AG04450 (cell line): Measurements from ENCODE around the gene SHROOM2. TPM values are rescaled to one million over a fixed set of nuclear protein-coding genes. Genes with fewer than 3 reads are reported as not detected.

ENCODE experiments used
- CTCF ChIA-PET: fragments of 300-600, 350-600 bp; formaldehyde crosslinking; extraction: SDS; loops from one replicate; lab custom pipeline; 2022; ENCODE audit warnings: antibody characterized with exemption, inconsistent platforms; lab: Charles Lee
- POLR2A ChIA-PET: fragments of 350-600 bp; formaldehyde crosslinking; extraction: SDS; loops from one replicate; lab custom pipeline; 2021; ENCODE audit warnings: antibody characterized with exemption, inconsistent platforms; lab: Yijun Ruan, JAX
- DNase-seq: peaks from one replicate; pipeline ENCODE4 v3.0.0-alpha.2; 2011; ENCODE audit warnings: low read depth, low spot score
- H3K27ac ChIP-seq: one replicate; pipeline ENCODE4 v1.5.1; 2012; ENCODE audit warnings: low read depth, low read length, control low read depth
- H3K27me3 ChIP-seq: one replicate; pipeline ENCODE4 v1.6.0; 2012; ENCODE audit warnings: low read length; ENCODE audit not compliant: control insufficient read depth, insufficient read depth
- H3K4me3 ChIP-seq: 2 replicates; pipeline ENCODE4 v1.5.1; 2011; ENCODE audit warnings: mild to moderate bottlenecking, low read depth, low read length, control low read depth
- H3K9me3 ChIP-seq: 2 replicates; pipeline ENCODE4 v1.5.1; 2012; ENCODE audit warnings: low read length; ENCODE audit not compliant: control insufficient read depth, insufficient read depth
- polyA plus RNA-seq: library from polyadenylated mRNA; depleted of rRNA; stranded (reverse); fragments of >200 nt; gene quantifications from 2 replicates; pipeline ENCODE4 v1.2.3, GENCODE V29; 2011
- TF ChIP-seq, protein P1 (sequence below): IDR thresholded peaks from 2 replicates; pipeline ENCODE4 v1.5.1; 2011; ENCODE audit warnings: low read depth, low read length, control low read depth, inconsistent platforms

SHROOM2 gene
- polyA plus RNA-seq, 1 experiment = 9.9 TPM

DNA sequence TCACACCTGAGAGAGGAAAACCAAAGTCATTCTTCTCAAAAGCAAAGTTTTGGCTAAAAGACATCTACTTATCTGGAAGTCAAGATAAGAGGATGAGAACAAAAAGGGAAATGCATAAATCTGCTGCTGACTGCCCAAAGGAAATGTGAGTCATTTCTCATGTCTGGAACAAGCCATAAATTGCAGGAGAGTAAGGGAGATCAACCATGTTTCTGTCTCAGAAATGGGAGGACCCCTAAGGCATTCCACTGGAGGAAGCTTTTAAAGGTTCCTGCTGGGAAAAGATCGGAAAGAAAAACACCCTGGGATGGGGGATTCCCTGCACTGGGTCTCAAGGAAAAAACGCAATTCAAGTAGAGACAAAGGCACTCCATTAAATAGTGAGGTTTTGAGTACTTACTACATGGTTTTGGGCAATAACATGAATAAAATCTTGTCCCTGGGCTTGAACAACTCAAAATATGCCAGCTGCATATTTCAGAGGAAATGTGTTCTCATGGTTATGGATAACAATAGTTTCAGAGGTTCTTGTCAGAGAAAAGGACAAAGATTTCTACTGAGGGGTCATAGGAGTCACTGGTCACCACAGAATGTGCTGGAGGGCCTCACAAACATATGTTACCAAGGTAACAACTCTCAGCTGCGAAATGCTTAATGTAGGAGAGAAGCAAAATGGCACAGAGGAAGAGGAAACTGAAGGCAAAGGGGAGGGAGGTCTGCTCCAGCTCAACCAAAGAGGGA lies 39.9 kb upstream of the SHROOM2 start:
- H3K27ac ChIP-seq = no peak overlapping the region
- CTCF ChIA-PET = no interaction called here
- H3K4me3 ChIP-seq = no peak overlapping the region

GRCh38 chrX:9747644-9748043 lies 38.6 kb upstream of the SHROOM2 start:
- CTCF ChIA-PET = no interaction called here
- H3K27ac ChIP-seq = no peak overlapping the region
- no peaks in the 10 kb centered on the region for H3K27me3 ChIP-seq
- no peaks in the 10 kb centered on the region; the same call in 1 of the 2 replicates for H3K9me3 ChIP-seq
- POLR2A ChIA-PET = no interaction called here
- TF ChIP-seq, protein P1, sequence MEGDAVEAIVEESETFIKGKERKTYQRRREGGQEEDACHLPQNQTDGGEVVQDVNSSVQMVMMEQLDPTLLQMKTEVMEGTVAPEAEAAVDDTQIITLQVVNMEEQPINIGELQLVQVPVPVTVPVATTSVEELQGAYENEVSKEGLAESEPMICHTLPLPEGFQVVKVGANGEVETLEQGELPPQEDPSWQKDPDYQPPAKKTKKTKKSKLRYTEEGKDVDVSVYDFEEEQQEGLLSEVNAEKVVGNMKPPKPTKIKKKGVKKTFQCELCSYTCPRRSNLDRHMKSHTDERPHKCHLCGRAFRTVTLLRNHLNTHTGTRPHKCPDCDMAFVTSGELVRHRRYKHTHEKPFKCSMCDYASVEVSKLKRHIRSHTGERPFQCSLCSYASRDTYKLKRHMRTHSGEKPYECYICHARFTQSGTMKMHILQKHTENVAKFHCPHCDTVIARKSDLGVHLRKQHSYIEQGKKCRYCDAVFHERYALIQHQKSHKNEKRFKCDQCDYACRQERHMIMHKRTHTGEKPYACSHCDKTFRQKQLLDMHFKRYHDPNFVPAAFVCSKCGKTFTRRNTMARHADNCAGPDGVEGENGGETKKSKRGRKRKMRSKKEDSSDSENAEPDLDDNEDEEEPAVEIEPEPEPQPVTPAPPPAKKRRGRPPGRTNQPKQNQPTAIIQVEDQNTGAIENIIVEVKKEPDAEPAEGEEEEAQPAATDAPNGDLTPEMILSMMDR = no peak
- no peak for DNase-seq
- H3K4me3 ChIP-seq = no peak overlapping the region

More for the DNA sequence above, 39.9 kb upstream of the SHROOM2 start:
- POLR2A ChIA-PET = no interaction called here
- TF ChIP-seq, protein P1 = no peak
- DNase-seq = no peak
- Histone ChIP-seq H3K27me3 (no peaks in the 10 kb centered on the region), H3K9me3 (no peaks in the 10 kb centered on the region; the same call in 1 of the 2 replicates)

DNA sequence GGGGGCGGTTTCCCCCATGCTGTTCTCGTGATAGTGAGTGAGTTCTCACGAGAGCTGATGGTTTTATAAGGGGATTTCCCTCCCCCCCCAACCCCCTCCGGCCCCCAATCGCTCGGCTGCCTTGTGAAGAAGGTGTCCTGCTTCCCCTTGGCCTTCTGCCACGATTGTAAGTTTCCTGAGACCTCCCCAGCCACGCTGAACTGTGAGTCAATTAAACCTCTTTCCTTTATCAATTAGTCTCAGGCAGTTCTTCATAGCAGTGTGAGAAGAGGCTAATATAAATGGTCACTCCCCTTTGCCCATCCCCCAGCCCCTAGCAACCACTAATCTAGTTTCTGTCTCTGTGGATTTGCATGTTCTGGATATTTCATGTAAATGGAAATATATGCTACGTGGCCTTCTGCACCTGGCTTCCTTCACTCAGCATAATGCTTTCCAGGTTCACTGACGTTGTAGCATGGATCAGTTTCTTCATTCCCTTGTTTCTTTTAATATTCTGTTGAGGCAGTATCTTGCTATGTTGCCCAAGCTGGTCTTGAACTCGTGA lies 37.0 kb upstream of the SHROOM2 start:
- ChIA-PET POLR2A (no interaction called here), CTCF (no interaction called here)
- Histone ChIP-seq H3K4me3 (no peak overlapping the region), H3K27me3 (no peaks in the 10 kb centered on the region), H3K9me3 (no peaks in the 10 kb centered on the region; the same call in 1 of the 2 replicates), H3K27ac (no peak overlapping the region)
- TF ChIP-seq, protein P1 = no peak
- DNase-seq = no peak

DNA sequence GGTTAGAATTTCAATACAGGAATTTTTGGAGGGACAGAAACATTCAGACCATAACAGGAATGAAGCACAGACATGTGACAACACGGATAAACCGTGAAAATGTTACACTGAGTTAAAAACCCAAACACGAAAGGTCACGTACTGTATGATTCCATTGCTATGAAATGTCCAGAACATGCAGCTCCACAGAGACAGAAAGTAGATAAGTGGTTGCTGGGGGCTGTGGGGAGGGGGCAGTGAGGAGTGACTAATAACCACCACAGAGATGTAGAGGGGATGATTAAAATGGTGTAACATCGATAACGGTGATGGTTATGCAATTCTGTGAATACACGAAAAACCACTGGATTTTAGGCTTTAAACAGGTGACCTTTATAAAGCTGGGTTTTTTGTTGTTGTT lies 28.9 kb upstream of the SHROOM2 start:
- Histone ChIP-seq H3K9me3 (no peaks in the 10 kb centered on the region), H3K4me3 (no peak overlapping the region), H3K27me3 (peaks cover 4% of the 10 kb centered on the region), H3K27ac (no peak overlapping the region)
- ChIA-PET CTCF (no interaction called here), POLR2A (interaction anchor here (0.6 kb wide), 1 partner anchor 941 kb away, joined by 3 read pairs; no protein-coding TSS in a partner anchor)
- no peak for DNase-seq
- TF ChIP-seq, protein P1 = no peak

- TF ChIP-seq, protein P1 = no peak
- DNase-seq = no peak
- Histone ChIP-seq H3K4me3 (no peak overlapping the region), H3K27ac (no peak overlapping the region), H3K9me3 (no peaks in the 10 kb centered on the region), H3K27me3 (peaks cover 4% of the 10 kb centered on the region)
- ChIA-PET POLR2A (interaction anchor here (0.6 kb wide), 1 partner anchor 942 kb away, joined by 3 read pairs; no protein-coding TSS in a partner anchor), CTCF (no interaction called here)
Measured at GRCh38 chrX:9758021-9758638, 28.1 kb upstream of the SHROOM2 start.
